ENCODE results near the gene SMG7. TPM values are rescaled to one million over a fixed set of nuclear protein-coding genes. Genes with fewer than 3 reads are reported as not detected.
A peak's percentile ranks its signal among the peaks of the same experiment; 100 is the strongest.

SMG7 gene
- total RNA-seq, 1 experiment from 2014 or later = 65.2 TPM

DNA sequence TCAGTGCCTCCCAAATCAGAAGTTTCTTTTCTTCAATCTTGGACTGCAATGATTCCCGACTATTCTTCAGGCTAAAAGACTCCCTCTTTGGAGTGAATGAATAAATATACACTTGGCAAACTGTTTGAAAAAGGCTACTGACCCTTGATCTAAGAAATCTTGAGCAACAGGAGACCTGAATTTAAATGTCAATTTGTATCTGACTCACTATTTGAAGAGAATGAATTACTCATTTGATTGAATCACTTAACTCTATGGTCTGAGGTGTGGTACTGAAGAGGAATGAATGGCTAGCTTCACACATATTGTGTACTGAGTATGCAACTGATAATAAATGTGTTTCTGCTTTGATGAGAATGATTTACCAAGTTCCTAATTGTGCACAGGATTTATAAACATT lies 4.6 kb upstream of the SMG7 start:
- ChIA-PET CTCF (interaction anchor here (0.7 kb wide), 1 partner anchor 57 kb away, joined by 3 read pairs; no protein-coding TSS in a partner anchor), POLR2A (no interaction called here)
- in situ Hi-C loops (cut with HindIII; ENCODE audit: low pct_unique_long_range_greater_than_20kb, low sequenced_read_pairs) (no loop called here), intact Hi-C loops (cut with micrococcal nuclease; ENCODE audit: unreplicated experiment) (no loop called here)
- no peak for ATAC-seq
- no peak overlapping the region for H3K27ac ChIP-seq (ENCODE audit: low read length)
- TF ChIP-seq, protein P1, sequence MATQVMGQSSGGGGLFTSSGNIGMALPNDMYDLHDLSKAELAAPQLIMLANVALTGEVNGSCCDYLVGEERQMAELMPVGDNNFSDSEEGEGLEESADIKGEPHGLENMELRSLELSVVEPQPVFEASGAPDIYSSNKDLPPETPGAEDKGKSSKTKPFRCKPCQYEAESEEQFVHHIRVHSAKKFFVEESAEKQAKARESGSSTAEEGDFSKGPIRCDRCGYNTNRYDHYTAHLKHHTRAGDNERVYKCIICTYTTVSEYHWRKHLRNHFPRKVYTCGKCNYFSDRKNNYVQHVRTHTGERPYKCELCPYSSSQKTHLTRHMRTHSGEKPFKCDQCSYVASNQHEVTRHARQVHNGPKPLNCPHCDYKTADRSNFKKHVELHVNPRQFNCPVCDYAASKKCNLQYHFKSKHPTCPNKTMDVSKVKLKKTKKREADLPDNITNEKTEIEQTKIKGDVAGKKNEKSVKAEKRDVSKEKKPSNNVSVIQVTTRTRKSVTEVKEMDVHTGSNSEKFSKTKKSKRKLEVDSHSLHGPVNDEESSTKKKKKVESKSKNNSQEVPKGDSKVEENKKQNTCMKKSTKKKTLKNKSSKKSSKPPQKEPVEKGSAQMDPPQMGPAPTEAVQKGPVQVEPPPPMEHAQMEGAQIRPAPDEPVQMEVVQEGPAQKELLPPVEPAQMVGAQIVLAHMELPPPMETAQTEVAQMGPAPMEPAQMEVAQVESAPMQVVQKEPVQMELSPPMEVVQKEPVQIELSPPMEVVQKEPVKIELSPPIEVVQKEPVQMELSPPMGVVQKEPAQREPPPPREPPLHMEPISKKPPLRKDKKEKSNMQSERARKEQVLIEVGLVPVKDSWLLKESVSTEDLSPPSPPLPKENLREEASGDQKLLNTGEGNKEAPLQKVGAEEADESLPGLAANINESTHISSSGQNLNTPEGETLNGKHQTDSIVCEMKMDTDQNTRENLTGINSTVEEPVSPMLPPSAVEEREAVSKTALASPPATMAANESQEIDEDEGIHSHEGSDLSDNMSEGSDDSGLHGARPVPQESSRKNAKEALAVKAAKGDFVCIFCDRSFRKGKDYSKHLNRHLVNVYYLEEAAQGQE (IDR thresholded peaks at IDR 0.05; ENCODE audit: insufficient read depth in 1 of 2, low read depth in 2 of 2, low read length in 1 of 2) = no peak
- no peak for TF ChIP-seq POLR2AphosphoS5 (IDR thresholded peaks at IDR 0.05; ENCODE audit: low read depth, low read length)
- TF ChIP-seq, protein P2, sequence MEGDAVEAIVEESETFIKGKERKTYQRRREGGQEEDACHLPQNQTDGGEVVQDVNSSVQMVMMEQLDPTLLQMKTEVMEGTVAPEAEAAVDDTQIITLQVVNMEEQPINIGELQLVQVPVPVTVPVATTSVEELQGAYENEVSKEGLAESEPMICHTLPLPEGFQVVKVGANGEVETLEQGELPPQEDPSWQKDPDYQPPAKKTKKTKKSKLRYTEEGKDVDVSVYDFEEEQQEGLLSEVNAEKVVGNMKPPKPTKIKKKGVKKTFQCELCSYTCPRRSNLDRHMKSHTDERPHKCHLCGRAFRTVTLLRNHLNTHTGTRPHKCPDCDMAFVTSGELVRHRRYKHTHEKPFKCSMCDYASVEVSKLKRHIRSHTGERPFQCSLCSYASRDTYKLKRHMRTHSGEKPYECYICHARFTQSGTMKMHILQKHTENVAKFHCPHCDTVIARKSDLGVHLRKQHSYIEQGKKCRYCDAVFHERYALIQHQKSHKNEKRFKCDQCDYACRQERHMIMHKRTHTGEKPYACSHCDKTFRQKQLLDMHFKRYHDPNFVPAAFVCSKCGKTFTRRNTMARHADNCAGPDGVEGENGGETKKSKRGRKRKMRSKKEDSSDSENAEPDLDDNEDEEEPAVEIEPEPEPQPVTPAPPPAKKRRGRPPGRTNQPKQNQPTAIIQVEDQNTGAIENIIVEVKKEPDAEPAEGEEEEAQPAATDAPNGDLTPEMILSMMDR (IDR thresholded peaks at IDR 0.05) = no peak
- no peak for TF ChIP-seq TCF7L2 (IDR thresholded peaks at IDR 0.05; ENCODE audit: low read depth, low read length)
- TF ChIP-seq SIN3A (IDR thresholded peaks at IDR 0.05; ENCODE audit: borderline replicate concordance, insufficient read depth, low read depth, low read length) = no peak
- no peaks in the 10 kb centered on the region for H3K4me1 ChIP-seq (ENCODE audit: control insufficient read depth, insufficient read depth, low read length)
- no peak for DNase-seq (ENCODE audit: low read depth, low spot score)
- H3K4me3 ChIP-seq (ENCODE audit: low read depth in 2 of 2, low read length in 2 of 2) = no peak overlapping the region
- no peaks in the 10 kb centered on the region; the same call in 1 of the 2 replicates for H3K36me3 ChIP-seq (ENCODE audit: control insufficient read depth, insufficient read depth, low read length)
- peaks cover 3% of the 10 kb centered on the region; the same call in 1 of the 2 replicates for H3K27me3 ChIP-seq (ENCODE audit: control insufficient read depth, insufficient read depth, low read length)
- BruUV-seq (replicated peaks) = no TSS peak
- no peaks in the 10 kb centered on the region for H3K9me3 ChIP-seq (ENCODE audit: control insufficient read depth, insufficient read depth, low read depth, low read length)

DNA sequence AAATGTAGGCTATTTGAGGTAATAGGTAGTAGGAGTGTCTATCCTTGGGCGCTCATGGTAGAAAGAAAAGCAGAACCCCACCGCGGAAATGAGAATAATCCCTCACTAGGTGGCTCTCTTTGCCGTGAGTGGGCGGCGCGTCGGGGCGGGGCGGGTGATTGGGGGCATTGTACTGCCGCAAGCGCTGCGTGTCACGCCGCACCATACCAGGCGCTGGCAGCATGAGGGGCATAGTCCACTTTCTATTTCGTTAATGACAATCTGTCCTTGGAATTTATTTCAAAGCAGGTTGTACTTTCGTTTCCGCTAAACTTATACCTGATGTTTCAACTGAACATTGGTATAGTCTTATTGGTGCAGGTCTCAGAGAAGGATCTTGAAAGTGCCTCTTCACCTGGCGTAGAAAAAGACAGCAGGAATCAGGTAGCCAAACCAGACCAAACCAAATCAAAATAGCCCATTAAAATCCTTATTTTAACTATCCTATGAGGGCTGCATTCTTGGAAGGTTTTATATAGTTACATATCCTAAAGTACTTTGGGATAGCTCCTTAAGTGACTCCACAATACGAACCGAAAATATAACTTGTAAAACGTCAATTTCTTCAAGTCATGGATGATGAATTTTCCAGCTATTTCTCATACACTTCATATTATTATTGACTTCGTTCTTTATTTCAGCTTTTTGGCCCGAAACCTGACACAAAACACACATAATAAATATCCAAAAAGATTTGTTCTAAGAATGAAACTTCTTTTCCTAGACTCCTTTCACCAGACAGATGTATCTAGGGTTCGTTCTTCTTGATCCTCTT lies 1.9 kb upstream of the SMG7 start:
- Histone ChIP-seq H3K4me3 (ENCODE audit: low read depth in 2 of 2, low read length in 2 of 2) (peak overlapping the region; percentile 77 to 95), H3K9me3 (ENCODE audit: control insufficient read depth, insufficient read depth, low read depth, low read length) (no peaks in the 10 kb centered on the region), H3K36me3 (ENCODE audit: control insufficient read depth, insufficient read depth, low read length) (no peaks in the 10 kb centered on the region; the same call in 1 of the 2 replicates), H3K4me1 (ENCODE audit: control insufficient read depth, insufficient read depth, low read length) (peaks cover 5% of the 10 kb centered on the region; the same call in 1 of the 2 replicates), H3K27me3 (ENCODE audit: control insufficient read depth, insufficient read depth, low read length) (no peaks in the 10 kb centered on the region; the same call in 1 of the 2 replicates), H3K27ac (ENCODE audit: low read length) (peak overlapping the region; percentile 94)
- POLR2A ChIA-PET = interaction anchor here (0.6 kb wide), 1 partner anchor 139 kb away, joined by 7 read pairs; no protein-coding TSS in a partner anchor
- TF ChIP-seq, protein P1 (IDR thresholded peaks at IDR 0.05; ENCODE audit: insufficient read depth in 1 of 2, low read depth in 2 of 2, low read length in 1 of 2) = no peak
- TF ChIP-seq POLR2AphosphoS5 (IDR thresholded peaks at IDR 0.05; ENCODE audit: low read depth, low read length) = peak; percentile 42; the same call in 1 of the 2 replicates
- 0 out of 2 replicates have a peak, but pooled peaks have one; percentile 46 for TF ChIP-seq SIN3A (IDR thresholded peaks at IDR 0.05; ENCODE audit: borderline replicate concordance, insufficient read depth, low read depth, low read length)
- no peak for TF ChIP-seq TCF7L2 (IDR thresholded peaks at IDR 0.05; ENCODE audit: low read depth, low read length)
- TF ChIP-seq, protein P2 (IDR thresholded peaks at IDR 0.05) = peak; percentile 86
- ATAC-seq (peak; percentile 57), DNase-seq (ENCODE audit: low read depth, low spot score) (peak; percentile 53)
- intact Hi-C loops (cut with micrococcal nuclease; ENCODE audit: unreplicated experiment) = loop anchor here (1.0 to 5.0 kb wide), 2 partner anchors 73 to 152 kb away; no protein-coding TSS in a partner anchor
- CTCF ChIA-PET = interaction anchor here (0.6 to 1.2 kb wide), 3 partner anchors 8 to 188 kb away, joined by 3 read pairs; no protein-coding TSS in a partner anchor
- BruUV-seq (replicated peaks) = no TSS peak
- in situ Hi-C loops (cut with HindIII; ENCODE audit: low pct_unique_long_range_greater_than_20kb, low sequenced_read_pairs) = no loop called here
